Suppressor macrophage (primary cell): ENCODE results near the gene DKK3.
"Not testable (repeated sequence)": the region's sequence is repeated elsewhere in the genome, so short reads cannot be mapped to it uniquely, and the experiment has no call there.

Experiments used
- DNase-seq, 4 experiments: peaks; one replicate each; pipeline ENCODE4 v3.0.0-alpha.2; 2020 to 2022
- total RNA-seq, 17 experiments: gene quantifications; one replicate each; lab custom pipeline; 2026; ENCODE audit warnings: mixed read lengths in 6 of 17, inconsistent platforms in 3 of 17; lab: John Stamatoyannopoulos, UW

DKK3 gene
- 0 to 5.8 (median 0) reads per million in 17 experiments for total RNA-seq

DNA sequence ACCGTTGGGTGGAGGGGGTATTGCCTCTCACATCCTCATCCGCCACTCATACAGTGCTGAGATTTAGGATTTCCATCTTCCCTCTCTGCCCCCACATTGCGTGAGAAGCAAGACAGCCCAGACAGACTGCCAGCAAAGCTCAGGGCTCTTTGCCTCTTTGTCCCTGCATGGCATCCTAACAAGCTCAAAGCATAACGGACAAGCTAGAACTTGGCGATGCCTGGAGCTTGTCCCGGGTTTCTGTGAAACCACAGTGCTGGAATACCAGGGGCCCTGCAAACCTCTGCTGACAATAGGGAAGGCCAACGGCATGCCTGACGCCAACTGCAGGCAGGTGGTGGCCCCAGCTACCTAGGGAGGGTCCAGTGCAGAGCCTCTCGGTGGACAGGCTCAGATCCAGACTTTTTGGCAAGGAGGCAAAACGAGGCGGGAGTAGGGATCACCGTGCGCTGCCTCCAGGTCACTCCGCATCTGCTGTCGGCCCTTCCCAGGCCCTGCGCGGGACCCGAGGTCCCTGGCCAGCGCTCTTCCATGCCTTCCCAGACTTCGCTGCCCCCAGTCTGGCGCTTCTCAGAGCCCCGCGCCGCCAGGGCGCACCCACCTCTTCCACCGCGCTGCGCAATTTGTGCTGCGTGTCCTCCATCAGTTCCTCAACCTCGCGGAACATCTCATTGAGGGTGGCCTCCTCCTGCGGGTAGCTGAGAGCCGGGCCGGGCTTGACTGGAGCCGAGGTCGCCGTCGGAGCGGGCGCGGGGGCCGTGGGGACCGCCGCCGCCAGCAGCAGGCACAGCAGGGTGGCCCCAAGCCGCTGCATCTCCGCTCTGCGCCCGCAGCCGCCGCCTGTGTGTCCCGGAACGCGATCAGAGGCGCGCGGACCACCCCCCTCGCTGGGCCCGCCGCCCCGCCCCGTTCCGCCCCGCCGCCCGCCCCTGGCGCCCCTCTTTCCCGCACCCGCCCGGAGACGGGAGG is at the start of gene DKK3:
TSS of gene DKK3 (minus strand) at position 858 of the 969 bp plus-strand sequence. CDS start at position 814, 44 bp downstream.
- no peak for DNase-seq

DNA sequence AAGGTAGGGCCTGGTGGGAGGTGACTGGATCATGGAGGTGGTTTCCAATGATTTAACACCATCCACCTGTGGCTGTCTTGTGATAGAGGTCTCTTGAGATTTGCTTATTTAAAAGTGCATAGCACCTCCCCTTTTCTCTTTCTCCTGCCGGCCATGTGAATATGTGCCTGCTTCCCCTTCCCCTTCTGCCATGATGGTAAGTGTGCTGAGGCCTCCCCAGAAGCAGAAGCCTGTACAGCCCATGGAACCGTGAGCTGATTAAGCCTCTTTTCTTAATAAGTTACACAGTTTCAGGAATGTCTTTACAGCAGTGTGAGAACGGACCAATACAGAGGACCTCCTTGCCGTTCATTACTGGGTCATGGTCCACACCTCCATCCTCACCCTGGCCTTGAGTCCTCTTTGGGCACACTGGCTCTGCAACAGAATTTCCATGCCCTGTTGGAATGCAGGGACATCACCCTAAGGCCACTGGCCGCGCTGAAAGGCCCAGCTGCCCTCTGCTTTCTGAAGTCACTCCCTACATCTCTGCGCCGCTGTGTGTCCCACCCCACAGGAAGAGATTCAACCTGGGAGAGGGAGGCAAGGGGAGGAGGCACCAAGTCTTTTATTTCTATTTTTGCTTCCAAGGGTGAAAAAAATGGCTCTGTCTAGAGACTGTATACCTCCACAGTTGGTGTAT is 49.0 kb upstream of the DKK3 start:
- no peak for DNase-seq

DNA sequence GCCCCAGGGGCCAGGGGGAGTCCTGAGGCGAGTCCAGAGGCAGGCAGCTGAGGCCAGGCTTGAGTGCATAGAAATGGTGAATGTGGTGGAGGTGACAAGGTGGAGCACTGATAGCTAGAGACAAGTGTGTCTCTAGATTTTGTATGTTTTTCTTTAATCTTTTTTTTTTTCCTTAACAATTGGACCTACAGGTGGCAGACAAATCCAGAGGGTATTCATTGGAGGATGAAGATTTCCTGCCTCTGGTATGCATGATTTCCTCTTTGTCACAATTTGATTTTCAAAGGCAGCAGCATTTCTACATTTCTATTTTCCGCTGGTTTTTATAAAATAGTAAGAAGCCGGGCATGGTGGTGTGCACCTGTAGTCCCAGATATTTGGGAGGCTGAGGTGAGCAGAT is 47.7 kb upstream of the DKK3 start:
- DNase-seq: no peak

DNA sequence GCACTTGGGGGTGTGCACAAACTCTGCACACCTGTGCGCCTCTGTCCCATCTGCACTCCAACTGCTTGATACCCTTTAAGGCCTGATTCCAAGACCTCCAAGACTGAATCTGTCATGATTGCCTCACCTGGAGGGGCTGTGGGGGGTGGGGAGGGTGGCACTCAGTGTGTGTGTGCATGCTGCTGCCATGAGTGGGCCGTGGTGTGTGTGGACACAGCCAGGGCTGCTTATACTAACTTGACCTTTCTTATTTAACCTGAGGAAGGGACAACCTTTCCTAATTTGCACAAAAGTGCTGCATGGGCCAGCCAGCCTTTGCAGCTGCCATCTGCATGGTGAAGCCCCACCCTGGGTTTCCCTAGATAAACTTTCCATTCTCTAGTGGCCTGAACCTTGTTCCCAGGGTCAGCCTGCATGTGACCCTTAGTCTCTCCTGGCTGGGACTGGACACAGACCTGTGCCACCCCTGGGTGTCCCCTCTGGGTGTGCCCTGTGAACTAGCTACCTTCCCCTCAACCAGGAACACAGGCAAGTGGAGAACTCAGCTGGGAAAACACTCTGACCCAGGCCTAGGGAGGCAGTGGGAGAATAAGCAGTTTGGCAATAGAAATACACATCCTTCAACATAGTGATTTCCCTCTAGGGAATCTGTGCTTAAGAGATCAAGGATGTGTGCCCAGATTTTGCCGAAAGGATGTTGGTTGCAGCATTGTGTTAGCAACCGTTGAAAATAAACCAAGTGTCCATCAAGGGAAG is 45.4 kb upstream of the DKK3 start:
- no peak for DNase-seq

DNA sequence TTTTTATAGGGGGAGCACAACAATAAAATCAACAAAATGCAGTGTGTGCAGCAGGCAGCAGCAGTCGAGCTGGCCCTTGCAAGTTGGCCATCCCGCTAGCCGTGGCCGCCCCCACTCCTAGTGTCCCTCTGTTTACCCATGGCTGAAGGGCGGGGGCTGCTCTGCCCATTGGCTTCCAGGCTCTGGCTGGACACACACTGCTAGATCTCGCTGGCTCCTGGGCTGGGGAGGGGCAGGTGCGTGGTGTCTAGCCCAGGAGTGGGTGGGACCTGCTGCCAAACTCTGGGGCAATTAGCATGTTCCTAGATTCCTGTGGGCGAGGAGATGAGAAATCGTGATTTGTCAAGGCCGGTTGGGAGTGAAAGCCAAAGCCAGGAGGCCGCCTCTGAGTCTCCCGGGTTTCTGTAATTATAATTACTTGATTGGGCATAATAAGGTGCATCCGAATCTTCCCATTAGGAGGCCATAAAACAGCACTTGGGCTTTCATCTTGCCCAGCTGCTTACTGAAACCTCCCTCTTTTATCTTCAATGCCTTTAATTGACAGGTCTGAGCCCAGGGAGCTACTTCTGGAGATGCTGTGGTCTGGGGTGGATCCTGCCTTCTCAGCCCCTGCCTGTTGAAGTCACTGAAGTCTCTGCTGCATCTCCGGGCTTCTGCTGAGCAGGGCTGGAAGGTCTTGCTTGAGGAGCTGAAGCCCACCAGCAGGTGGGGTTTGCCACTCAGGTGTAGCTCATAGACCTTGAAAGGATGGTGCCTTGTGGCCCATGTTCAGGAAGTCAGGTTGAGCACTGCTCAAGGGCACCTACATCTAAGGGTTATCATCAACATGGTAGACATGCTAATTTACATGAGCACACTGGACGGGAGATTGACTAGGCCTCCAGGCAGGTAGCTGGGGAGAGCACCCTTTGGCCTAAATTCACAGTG is 44.5 kb upstream of the DKK3 start:
- DNase-seq: no peak

DNA sequence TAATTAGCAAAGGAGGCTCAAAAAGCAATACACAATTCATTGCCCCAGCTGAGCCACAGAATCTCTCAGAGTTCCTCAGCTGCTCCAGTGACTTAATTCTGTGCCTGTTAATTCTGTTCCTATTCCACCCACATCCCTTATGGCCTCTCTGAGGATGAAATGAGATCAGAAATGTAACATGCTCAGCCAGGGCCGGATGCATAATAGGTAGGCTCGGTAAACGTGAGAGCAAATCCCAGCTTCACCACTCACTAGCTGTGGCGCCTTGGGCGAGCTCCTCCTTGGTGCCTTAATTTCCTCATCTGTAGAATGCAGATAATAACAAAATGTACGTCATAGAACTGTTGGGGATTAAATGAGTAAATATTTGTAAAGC is 42.8 kb upstream of the DKK3 start:
- no peak for DNase-seq

DNA sequence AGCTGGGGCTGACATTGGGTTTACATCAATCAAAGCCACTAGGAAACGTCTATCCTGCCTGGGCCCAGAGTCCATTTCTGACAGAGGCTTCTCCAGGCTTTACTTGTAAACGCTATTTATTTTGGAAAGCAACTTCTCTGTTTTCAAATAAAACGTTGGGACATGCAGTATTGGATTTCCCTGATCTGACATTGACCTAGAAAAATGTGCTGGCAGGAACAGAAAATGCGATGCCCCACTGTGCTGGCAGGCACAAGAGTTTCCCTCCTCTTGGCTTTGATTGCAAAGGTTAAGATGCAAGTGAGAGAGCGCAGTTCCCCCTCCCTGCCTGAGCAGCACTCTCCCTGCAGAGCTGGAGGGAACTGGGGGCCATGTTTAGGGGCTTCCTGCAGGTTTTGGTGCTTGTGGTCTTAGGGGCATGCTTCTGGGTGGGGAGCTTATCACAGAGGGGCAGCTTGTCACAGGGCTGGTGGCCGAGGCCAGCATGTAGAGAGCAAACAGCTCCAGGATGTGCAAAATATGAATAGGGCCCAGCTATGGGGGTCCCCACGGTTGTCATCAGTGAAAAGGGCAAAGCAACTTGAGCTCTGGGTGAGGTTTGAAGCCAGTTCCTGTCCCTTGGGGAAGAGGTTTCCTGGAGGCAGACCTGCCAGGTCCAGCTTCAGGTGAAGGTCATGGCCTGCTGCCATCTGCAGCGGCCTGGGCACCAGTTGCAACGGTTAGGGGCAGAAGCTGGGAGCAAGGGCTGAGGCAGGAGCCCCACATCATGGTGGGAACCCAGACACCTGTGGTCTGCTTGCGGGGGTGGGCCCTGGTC is 42.3 kb upstream of the DKK3 start:
- DNase-seq: no peak

DNA sequence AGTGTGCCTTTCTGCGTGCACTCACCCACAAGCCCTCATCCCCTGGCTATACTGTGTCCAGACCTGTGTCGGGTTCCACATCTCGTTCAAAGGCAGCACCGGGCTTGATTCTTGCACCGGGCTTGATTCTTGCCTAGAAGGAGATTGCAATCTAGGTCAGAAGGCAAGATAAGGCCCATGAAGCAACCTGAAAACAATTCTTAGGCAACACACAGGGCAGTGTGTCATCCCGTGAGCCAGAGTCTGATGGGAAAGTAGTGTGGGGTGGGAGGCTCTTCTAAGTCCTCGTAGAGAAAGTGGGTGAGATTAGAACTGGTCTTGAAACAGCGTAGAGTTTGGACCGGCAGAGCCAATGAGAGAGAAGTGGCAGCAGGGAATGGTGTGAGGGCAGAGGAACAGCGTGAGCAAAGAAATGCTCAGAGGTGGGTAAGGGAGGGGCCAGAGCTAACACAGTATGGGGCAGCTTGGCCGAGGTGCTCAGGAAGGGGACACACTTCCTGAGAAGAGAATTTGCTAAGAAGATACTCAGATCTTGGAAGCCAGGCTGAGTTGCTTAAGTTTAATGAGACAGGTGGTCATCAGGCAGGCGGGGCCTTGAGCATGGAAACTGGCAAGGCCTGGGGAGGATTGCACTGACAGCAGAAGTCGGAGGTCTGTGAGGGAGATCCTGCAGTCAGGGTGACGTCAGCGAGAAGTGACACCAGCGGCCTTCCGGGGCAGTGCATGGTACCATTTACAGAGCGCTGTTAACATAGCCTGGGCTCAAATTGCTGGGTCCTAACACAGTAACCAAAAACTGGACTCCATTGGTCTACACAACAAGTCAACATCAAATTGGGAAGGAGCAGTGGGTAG is 40.7 kb upstream of the DKK3 start:
- DNase-seq: no peak

DNA sequence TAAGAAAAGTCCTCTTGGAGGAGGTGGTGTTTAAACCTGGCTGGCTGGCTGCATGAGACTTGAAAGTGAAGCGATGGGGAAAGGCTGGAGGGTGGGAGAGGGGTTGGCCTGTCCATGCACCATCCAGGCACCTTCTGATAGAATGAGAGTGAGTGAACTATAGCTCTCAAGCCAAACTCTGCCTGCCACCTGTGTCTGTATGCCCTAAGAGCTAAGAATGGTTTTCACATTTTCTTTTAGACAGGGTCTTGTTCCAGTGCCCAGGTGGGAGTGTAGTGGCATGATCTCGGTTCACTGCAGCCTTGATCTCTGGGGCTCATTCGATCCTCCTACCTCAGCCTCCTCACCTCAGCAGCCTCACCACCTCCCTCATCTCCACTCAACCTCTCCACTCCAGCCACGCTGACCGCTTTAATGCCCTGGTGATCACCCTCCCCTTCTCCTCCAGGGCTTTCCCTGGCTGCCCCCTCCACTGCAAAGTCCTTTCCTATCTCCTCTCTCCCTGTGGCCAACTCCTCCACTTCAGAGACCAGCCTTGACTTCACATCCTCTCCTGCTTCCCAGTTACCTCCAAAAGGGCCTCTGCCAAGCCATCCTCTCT is 38.3 kb upstream of the DKK3 start:
- no peak for DNase-seq

DNA sequence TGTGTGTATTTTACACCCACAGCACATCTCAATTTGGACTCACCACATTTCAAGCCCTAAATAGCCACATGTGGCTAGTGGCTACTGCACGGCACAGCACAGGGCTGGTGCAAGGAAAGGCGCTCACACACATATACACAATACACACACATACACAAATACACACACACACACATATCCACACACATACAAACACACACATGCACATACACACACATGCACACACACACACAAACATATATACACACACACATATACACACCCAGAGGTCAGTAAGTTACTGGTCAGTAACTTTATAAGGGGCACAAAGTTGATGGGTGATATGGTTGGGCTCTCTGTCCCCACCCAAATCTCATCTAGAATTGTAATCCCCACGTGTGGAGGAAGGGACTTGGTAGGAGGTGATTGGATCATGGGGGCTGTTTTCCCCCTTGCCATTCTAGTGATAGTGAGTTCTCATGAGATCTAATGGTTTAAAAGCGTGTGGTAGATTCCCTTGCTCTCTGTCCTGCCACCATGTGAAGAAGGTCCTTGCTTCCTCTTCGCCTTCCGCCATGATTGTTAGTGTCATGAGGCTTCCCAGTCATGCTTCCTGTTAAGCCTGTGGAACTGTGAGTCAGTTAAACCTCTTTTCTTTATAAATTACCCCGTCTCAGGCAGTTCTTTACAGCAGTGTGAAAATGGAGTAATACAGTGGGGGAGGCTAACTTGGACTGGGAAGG is 37.6 kb upstream of the DKK3 start:
- DNase-seq: peak; percentile 58 to 81 (median 64)

DNA sequence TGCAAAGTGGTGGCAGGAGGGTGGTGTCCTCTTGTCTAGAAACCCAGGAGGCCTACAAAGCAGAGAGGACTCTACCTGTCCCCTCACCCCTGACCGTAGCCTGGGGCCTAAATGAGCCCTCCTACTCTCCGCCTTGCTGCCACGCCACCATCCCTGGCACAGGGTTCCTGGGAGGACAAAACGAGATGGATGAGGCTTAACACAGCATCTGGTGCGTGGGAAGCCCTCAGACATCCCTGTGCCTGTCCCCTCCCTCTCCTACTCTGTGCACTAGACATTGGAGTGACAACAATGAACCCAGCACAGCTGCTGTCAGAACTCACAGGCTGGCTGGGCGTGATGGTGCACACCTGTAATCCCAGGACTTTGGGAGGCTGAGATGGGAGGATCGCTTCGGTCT is 36.4 kb upstream of the DKK3 start:
- DNase-seq: no peak

DNA sequence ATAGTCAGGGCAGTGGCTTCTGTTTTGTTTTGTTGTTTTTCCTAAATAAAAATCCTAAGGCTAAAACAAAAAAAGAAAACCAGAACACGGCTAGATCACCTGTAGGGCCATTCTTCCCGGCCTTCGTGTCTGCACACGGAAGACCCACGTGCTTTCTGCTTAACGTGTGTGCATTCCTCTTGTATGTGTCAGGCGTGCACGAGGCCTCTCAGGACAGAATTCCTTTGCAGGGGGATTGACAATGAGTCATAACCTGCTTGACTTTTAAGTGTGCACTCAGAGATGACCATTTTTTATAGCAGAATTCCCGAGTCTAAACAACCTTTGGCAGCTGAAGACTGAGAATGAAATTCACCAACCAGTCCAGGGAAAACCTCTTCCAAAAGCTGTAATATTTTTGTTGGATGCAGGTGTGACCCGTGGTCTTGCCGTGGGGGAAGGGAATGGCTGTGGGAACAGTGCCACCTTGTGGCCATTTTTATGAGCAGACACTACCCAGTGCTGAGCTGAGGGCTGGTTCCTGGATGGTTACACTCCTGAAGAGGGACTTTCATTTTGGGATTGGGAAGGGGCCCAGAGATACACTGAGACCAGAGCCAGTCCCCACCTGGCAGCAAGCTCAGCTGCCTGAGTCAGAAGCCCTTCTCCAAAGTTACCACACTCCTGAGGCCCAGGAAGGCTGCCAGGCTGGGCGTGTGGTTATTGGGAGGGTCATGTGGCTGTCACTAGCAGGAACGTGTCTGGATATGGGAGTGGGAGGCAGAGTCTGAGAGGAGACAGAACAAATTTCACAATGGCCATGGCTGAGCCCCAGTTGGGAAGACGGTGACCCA is 35.7 kb upstream of the DKK3 start:
- DNase-seq: peak; percentile 64 to 76 (median 72)

DNA sequence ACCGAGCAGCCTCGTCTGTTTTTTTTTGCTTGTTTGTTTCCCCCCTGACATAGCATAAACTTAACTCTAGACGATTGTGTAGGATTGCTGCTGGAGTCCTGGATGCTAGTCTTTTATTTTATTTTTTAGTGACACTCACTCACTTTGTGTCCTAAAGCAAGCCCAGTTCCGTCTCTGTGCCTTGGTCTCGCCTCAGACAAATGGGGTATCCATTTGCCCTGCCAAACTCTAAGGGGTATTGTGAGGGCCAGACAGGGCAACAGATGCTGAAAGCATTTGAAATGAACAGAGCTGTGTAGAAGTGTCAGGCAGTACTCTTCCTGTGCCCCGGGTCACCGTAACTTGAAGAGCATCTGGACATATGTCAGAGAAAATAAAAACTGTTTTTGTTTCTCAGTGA is 34.8 kb upstream of the DKK3 start:
- DNase-seq: no peak

DNA sequence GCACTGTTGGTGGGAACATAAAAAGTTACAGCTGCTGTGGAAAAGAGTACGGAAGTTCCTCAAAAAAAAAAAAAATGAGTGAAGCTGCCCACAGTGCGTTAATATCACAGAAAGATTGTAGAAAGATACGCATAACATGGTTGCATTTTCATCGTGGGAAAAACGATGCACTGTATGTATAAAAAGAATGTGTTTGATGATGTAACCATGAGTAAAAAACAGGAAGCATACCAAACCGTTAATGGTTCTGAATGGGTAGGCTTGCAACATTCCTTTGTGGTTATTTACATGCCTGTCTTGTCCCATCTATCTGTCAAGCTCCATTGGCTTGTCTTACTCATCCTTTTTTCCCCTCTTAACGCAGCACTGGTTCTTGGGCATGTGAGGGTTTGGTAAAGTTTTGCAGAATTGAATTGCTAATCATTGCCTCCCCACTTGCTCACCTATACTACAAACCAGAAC is 33.8 kb upstream of the DKK3 start:
- peak; percentile 54 to 89 (median 69) for DNase-seq

DNA sequence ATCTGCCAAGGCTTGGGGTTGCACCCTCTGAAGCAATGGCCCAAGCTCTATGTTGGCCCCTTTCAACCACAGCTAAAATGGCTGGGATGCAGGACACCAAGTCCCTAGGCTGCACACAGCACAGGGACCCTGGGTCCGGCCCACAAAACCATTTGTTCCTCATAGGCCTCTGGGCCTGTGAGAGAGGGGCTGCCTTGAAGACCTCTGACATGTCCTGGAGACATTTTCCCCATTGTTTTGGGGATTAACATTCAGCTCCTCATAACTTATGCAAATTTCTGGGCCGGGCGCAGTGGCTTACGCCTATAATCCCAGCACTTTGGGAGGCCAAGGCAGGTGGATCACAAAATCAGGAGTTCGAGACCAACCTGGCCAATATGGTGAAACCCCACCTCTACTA is 32.3 kb upstream of the DKK3 start:
- not testable (repeated sequence) for DNase-seq

DNA sequence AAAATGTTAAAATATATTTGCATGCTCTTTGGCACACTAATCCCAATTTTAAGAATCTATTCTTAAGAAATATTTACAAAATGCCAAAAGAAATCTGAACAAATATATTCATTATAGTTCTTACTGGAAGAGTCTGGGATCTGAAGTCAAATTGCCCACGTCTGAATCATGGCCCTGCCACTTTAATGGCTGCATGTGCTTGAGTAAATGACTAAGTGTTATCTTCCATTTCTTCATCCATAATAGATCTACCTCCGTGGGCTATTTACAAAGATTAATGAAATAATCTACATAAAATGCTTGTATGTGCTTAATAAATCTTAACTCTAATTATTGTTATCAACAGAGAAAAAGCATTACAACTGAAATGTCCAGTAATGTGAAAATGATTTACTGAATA is 24.5 kb upstream of the DKK3 start:
- DNase-seq: no peak

DNA sequence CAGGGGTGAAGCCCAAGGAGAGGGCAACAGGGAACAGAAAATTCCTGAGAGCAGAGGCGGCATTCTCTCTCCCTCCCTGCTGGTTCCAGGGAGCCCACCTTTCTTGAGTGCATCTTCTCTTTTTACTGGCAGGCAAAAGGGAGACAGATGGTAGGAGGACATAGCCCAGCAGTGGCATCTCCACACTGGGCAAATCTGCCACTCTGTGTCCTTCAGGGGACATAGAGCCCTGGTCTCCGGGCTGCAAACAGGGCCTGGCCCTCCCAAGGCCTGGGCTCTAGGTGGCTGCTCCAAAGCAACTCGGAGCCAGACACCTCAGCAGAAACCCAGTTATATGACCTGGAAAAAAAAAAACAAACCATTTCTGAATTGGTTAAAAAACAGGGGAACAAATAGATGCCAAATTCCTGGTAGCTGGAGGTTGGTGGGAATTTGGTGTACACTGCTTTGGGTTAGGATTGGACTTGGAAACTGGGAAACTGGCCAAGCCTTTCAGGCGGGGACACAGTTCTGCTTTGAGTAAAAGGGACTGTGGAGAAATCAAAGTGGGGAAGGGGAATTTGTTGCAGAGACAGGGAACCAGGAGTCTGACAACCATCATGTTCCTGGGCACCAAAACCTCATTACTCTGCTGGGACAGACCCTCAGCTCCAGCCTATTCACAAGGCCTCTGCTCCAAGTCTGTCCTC is 23.6 kb upstream of the DKK3 start:
- DNase-seq: no peak
